ENCODE results near the gene LSM3.

The LSM3 gene

DNA sequence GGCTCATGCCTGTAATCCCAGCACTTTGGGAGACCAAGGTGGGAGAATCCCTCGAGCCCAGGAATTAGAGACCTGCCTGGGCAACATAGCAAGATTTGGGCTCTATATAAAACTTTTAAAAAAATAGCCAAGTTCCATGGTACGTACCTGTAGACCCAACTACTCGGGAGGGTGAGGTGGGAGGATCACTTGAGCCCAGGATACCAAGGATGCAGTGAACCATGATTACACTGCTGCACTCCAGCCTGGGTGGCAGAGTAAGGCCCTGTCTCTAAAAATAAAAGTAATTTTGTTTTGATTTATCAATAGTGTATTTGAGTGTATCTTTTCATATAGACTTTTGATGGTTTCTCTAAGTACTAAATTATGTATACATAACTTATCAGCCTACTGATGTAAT, 63.1 kb downstream of the LSM3 start:
- DNase-seq (ENCODE audit: low read depth) = no peak

DNA sequence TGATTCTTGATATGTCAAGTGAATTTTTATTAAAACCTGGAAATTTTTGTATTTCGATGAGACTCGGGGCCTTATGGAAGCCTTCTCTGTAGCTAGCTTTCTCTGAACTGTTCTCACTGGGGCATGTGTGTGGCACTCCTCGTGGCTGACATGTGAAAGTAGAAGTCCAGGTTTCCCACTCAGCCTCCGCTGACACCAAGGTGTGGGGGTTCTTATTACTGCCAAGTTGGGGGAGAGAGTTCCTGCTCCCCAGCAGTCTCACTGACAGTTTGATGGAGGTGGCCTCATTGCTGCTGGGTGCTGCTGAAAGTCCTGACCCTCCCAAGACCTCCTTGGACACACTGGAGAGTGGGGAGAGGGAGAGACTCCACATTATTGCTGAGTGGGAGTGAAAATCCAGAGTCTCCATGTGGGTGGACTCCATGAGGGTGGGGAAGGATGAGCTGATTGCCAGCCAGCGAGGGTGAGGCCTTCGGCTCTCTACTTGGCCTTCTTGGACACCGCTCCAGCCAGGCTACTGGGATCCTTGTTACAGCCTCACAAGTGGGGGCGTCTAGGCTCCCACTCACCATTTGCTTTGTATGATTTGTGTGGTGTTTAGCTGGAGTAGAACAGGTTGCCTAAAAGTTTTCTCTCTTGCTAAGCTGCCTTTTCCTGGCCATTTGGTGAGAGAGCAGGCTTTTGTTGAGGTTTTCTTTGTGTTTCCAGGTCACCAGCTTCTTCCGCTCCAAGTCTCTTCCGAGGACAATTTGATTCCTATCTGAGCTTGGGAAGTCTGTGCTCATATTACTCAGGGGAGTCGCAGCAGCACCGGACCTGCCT, 64.1 kb downstream of the LSM3 start:
- no peak for DNase-seq (ENCODE audit: low read depth)

DNA sequence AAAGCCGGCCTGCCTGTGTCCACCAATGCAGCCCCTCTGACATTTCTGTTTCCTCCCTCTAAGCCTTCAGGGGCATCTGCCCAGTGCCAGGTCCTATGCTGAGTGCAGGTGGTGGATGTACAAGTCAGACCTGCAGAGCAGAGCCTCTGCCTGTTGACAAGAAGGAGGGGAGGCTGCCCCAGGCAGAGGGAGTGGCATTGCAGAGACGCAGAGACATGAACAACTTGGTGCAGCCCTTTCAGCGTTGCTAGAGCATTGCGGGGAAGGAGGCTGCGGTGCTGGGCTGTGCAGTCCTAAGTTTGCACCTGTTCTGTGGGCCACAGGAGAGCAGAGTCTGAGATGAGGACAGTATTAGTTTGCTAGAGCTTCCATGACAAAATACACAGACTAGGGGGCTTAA, 65.2 kb downstream of the LSM3 start:
- DNase-seq (ENCODE audit: low read depth) = no peak

DNA sequence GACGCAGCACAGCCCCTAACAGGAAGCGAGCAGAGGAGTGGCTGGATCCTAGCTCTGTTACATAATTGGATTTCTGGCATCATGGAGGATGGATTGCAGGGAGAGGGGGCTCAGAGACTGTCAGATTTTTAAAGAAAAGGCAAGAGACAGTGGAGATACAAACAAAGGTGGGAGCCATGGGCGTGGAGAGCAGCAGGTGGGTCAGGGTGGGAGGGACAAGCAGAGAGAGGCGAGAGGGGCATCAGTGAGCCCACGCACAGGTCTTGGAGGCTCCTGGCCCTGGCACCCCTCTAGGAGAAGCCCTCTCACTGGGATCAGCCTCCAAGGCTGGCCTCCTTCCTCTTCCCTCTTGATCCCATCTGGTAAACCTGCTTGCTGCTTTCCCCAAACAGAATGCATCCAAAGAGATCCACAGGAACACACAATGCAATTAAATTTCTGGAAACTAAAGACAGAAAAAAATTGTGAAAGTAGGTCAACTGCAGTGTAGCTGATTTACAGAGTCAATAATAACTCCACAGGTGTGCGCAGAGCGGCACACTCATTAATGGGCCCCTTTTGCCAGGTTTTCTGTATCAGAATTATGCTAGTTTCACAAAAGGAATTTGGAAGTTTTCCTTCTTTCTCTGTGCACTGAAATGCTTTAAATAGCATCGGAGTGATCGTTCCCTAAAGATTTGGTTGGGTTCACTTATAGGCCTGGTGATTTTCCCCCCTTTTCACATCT, 66.1 kb downstream of the LSM3 start:
- no peak for DNase-seq (ENCODE audit: low read depth)

DNA sequence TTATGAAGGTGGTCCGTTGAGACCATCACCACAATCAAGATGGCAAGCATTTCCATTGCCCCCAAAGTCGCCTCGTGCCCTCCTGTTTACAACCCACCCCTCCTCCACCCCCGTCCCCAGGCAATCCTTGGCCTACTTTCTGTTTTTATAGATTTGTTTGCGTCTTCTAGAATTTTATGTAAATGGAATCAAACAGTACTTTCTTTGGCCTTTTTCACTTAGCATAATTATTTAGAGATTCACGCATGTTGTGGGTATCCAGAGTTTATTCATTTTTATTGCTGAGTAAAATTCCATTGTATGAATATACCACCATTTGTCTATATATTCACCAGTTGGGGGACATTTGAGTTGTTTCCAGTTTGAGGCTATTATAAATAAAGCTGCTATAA, 66.6 kb downstream of the LSM3 start:
- DNase-seq (ENCODE audit: low read depth) = no peak

DNA sequence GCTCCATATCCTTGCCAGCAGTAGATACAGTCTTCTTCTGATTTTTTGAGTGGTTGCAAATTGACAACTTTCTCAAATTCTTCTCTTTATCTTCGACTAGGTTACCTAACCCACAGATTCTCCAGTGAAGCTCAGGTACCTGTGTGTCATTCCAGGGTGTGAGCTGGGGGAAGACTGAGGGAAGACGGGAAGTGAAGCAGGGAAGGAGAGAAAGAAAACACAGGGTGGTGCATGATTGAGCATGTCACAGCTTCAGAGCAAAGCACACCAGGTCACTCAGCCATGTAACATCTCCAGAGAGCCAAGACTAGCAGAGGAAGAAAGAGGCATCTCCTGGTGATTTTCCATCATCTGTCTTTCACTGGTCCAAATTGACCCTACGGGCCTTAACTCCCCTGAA, 67.2 kb downstream of the LSM3 start:
- DNase-seq (ENCODE audit: low read depth) = no peak

DNA sequence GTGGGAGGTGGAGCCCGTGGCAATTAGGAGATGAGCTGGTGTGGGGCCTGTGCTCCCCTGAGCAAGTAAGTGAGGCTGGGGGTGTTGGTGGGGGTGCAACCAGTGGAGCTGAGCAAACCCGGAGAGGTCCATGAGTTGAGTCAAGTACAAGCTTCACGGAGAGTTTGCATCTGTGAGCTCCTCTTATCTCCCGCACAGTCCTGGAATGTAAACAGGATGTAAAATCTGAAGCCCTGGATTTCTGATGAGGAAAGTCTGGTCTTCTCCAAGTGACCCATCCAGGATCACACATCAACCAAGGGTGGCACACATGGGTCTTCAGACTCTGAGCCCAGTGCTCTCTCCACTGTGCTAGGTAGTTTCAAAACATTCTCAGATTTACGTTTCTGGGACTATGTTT, 67.8 kb downstream of the LSM3 start:
- DNase-seq (ENCODE audit: low read depth) = peak; percentile 81

DNA sequence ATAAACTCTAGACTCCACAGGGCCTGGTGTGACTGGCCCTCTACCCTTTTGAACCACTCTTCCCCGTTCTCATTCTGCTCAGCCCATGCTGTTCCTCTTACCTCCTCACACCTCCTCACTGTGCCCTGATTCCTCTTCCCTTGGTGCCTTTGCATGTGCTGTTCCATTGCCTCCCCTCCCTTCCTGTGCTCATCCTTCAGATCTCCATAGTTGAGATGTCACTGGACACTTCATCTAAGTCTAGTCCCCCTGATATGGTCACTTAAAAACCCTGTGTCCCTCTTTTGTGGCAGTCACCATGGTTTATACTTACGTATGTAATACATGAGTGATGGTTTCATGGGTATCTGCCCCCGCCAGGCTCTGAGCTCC, 69.8 kb downstream of the LSM3 start:
- no peak for DNase-seq (ENCODE audit: low read depth)

DNA sequence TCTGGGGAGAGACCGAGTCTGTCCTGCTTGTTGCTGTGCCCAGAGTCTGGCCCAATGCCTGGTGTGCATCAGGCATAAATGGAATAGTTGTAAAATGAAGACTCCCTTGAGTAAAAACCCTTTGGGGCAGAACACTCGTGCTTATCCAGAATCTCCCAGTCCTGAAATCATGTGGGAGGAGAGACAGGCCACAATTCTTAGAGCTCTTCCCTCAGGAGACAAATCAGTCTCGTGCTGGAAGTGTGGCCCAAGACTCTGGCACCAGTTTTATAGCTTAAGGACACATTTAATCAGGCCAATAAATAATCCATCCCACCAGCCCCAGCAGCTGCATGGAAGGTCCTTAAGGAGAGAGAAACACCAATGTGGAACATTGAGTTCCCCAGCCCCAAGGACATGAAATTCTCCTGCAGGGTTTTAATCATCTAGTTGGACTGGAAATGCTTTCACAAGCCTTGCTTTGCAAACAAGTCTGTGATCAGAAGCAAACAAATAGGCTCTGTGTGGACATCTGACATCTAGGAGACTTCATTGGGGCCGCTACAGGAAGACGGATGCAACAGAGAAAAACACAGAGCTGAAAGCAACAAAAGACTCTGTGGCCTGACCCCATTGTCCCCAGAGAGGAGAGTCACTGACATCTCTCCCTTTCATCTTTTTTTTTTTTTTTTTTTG, 70.4 kb downstream of the LSM3 start:
- DNase-seq (ENCODE audit: low read depth) = peak; percentile 36

All from amniotic epithelial cell (primary cell).